GM21576 (cell line): ENCODE measurements around the gene IMMP2L.

ENCODE experiments used
- ATAC-seq: cut with Tn5 transposase; IDR thresholded peaks from one replicate; pipeline ENCODE4 v1.9.1; 2021; ENCODE audit warnings: mild to moderate bottlenecking, moderate library complexity; ENCODE audit not compliant: unreplicated experiment

IMMP2L gene

DNA sequence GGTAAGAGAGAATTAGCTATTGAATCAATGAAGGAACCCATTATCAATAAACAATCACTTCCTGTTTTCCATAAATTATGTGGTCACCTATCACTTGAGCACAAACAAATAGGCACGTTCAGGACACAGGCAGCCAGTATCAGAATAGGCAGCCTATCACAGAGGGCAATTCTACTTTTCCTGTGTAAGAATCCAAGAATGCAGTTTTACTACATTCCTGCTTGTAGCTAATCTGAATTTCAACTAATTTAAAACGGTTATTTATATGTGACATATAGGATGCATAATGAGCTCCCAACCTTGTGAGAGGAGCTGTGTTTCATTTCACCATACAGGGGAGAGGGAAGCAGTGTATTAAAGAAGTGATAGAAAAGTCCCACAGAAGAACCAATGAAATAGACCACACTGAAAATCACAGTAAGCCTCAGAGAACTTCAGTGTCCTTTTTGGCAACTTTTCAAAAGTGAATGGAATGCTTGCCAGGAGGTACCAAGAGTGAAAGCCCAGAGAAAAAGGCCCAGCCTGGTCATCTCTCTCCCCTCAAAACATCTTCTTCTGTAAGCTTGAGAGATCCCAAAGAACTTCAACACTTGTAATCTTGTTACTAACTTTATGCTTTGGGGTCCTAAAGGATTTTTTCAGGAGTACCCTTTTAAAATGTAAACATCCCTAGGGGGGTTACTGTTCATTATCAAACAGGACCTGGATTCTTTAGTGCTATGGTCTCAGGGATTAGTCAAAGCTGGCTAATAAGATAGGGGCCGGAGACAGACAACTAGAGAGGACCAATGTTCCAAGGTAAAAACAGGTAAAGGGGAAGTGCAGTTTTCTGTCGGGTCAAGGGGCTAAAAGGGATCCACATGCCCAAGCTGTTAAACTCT, 1.3 kb downstream of the IMMP2L start:
- ATAC-seq: no peak

DNA sequence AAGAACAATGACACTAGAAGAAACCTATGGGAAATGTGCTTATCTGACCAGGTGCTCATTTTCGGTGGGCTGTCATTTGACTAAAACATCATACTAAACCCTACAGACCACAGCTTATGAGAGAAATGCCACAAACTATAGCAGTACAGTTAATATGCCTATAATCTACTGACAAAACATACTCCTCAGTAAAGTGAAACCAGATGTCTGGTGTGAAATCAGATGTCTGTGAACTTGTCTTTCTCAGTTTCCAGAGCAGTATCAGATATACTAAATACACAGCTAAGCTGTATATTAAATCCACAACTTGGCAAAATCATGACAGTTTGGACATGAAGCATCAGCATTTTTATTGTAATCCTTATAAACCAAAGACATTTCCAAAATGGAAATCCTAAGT, 3.3 kb downstream of the IMMP2L start:
- ATAC-seq: peak; percentile 69

DNA sequence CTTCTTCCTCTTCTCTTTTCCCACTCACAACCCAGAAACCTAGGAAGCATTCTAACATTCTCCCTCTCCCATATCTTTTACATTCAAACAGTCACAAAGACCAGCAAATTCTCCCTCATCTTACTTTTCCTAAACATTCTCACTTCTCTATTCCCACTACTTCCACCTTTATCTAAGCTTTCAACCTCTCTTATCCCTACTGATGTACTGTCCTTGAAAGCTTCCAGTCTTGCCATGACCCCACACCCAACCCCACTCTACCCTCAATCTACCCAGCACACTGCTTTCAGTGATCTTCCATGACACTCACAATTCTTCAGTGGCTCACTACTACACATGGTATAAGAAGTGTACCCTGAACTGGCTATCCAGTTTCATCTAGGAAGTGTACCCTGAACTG, 5.3 kb downstream of the IMMP2L start:
- ATAC-seq: no peak

DNA sequence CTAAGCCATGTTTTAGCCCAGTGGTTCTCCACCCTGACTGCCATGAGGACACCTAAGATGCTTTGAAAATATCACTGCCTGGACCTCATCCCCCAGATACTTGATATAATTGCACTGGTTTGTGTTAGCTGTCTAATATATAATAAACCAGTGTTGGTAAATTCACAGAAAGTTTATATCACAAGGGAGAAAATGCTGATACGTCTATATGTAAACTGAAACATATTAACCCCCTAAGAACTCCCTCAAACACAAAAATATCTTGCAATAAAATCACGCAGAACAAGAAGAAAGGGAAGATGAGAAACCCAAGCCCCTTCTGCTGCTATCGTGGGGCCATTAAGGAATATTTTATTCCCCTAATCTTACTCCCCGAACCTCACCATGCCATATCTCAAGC, 8.2 kb downstream of the IMMP2L start:
- no peak for ATAC-seq

DNA sequence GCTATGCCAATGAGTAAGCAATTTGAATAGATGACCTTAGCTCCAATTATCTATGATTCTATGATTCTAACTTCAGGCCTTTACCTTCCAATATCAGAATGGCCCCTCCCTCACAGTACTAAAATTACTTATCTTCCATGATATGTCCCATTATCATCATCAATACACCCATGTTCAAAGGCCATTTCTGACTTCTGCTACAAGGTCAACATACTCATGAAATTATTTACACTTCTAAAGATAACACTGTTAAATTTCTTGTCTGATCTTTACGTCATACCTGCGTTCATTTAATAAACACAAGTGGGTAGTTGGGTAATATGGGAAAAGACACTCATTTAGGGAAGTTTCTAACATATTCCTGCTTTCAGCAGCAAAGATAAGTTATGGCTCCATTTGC, 21.2 kb downstream of the IMMP2L start:
- no peak for ATAC-seq

DNA sequence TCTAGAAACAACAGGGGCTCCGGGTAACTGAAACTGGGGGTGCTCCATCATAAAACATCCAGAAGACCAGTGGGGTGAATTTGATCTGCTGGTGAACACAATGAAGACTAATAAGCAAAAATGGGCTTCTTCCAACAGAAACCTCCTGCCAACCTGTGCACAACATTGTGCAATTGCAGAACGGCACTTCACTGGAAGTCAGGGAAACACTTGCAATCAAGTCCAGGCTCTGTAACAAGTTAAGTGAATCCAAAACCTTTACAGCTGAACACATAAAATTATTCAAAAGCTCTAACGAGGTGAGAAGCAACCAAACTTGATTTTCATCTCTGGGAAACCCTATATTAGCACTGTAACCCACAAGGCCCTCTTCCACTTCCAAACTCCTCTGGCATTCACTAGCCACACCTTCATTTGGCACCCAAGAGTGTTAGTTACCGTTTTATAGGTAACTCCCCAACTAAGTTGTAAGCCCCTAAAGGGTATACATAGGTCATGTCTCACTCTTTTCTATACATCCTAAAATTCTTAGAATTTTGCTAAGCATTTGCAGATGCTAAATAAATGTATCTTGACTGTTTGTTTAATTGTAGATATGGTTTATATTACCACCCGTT, 22.0 kb downstream of the IMMP2L start:
- ATAC-seq: no peak

DNA sequence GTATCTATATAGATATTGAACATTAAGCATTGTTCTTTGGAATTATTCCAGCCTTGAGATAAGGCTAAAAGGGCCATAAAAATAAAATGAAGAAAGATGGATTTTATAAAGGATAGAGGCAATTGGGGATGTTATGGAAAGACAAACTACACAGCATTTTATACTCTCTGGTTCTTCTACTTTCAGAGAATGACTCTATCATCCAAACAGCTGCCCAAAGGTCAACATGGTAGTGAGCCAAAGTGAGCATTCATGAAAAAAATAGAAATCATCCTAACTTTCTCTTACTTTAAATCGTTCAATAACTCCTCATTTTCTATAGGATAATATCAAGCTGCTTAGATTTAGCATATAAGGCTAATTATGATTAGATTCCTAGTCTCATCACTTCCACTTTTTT, 25.2 kb downstream of the IMMP2L start:
- no peak for ATAC-seq

DNA sequence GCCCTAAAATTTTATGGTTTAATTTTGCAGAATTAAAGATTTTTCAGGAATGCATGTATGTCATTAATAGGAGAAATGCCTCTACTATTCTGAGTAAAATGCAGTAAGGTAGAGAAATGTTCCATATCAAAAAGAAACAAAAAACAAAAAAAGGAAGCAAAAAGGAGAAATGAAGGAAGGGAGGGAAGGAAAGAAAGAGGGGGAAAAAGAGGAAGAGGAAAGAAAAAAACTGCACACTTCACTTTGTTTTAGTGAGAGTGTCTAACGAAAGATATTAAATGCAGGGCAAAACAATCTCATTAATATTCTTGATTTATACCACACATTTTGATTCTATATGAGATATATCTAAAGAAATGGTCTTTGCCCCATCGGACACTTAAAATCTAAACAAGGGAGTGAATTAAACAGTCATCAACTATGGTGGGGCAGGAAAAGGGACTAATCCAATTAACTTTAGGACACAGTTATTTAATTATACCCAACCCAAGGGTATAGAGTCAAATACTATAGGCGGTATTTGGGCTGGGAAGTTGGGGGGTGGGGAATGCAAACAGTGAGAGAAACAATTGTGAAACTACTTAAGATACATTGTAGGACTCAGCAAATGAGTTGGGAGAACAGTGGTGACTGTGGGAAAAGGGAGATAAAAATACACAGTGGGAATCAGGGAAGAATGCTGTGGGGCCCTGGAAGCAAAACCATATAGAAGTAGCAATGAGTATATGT, 27.0 kb downstream of the IMMP2L start:
- no peak for ATAC-seq

DNA sequence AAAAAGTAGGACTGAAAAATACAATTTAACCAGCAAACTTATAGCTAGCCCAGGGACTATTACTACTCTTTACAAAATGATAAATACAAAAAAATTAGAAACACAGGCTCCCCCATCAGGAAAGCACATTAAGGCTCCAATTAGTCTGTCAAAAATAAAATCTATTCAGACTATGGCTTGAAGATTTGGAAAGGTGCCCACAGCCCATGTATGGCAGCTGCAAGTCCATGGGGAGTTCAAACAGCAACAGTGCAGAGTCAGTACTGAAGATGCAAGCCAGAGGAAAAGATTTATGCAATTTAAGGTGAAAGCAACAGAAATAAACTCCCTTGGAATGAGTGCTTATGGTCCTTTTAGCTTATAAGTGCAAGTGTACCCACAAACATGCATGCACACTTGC, 29.7 kb downstream of the IMMP2L start:
- ATAC-seq: no peak

DNA sequence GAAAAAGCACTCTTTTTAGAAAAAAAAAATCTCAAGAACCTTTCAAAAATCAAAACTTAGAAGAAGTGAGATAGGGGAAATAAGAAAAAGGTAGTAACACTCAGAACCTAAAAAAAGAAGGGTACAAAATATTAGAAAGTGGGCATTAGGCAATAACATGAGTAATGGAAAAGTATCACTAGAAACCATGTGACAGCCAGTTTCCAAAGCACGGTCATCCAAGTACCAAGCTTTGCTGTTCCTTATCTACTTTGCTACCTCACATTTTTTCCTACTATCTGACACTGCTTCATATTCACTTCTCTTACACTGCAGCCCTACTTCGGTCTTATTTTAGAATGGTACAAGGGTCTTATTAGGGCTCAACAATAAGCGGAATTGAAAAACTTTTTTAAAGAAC, 30.3 kb downstream of the IMMP2L start:
- no peak for ATAC-seq

DNA sequence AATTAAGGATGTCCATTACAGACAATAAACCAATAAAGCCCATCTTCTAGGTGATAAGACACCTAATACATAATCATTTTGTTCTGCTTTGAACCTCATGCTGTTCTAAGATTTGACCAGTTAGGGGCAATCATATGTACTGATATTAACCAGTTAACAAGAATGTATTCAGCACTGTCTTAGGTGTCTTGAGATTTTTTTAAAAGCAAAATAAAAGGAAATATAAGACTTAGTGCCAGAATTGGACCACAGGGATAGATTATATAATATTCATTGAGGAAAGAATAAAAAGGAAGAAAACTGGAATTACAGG, 32.0 kb downstream of the IMMP2L start:
- no peak for ATAC-seq

DNA sequence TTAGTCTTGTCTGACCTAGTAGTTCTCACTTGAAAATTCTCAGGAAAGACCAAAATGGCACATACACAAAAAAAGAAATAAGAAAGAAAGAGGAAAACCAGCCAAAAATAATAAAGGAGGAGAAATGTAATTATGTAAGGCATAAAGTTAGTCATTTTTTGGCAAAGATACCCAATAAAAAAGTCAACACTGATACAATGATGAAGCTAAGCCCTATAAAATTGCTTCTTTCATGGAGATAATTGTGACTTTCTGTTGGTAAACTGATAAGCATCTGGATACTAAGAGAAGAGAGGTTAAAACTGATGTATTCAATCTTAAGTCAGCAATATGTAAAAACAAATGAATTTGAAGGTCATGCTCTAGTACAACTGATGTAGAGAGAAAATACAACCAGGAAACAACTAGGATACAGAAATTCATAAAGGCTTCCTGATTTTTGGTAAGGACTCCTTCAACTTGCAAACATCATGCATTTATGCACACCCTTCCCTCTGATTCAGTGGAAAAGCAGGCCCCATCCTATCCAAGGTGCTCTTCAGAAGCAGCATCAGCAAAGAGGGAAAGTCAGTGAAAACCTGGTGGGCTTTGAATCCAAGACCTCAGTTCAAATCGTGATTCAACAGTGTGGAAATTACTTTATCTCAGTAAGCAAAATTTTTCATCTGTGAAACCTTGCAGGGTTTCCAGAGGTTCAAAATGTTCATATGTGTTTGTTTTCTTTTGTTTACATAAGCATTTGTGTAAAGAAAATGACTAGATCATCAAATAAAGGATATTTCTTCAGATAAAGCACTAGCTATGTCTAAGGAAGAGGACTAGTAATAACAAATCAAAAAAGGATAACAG, 32.6 kb downstream of the IMMP2L start:
- no peak for ATAC-seq

DNA sequence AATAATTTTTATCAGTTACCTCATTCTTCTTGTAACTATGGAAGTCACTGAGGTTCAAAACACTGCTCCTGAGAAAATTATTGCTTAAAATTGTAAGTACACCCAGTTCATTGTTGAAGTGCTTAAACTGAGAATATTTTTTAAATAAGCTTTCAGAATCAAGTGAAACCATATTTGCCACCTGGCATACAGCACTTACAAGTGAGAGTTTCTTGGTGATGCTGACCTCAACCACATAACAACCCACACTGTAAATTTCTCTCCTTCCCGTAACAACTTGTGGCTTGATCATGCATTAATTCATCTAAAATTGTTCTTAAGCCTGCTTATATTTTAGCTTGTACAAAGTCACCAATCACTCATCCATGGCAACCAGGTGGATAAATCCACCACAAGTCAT, 34.0 kb downstream of the IMMP2L start:
- ATAC-seq: peak; percentile 59

DNA sequence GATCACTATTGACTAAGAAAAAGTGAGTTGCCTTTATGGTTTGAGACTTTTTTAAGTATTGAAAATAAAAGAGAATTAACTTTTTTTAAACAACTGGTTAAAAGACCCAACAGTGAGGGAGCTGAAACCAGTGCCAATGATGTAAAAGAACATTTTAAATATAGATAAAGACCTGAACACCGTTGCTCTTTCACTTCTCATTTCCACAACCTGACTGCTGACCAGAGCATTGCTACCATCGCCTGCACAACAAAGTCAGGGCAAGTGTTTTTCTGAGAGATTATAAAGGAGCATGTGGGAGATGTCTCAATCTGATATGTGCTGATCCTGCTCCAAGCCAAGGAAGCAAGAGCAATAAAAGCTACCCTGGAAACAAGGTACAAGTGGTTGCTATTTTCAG, 34.7 kb downstream of the IMMP2L start:
- ATAC-seq: peak; percentile 91

DNA sequence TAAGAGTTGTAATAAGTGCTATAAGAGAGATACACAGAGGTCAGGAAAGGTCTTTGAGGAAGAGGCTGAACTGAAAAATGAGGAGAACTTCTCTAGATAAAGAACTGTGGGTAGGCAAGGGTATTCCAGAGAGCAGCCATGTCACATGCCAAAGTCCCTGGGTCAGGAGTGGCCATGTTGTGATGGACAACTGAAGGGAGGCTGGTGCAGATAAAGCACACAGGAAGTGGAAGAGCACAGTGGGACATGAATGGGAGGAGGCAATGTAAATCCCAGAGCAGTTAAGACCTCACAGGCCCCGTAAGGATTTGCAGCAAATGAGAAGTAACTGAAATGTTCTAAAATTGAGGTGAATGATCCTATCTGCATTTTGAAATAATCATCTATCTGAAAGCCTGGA, 37.2 kb downstream of the IMMP2L start:
- ATAC-seq: no peak

DNA sequence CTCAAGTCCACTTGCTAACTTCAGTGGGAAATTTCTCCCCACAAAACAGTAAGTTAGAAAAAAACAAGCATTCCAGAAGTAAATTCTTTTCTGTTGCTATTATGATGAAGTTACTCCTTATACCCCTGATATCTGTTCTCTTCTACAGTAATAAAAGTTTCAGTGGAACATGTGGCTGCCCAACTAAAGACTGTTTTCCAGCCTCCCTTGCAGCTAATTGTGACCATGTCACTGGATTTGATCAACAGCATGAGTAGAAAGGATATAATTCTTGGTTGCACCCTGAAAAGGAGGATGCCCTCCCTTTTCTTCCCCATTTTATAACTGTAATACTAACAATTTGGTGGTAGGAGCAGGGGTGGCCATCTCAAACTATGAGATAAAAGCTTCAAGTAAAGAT, 40.6 kb downstream of the IMMP2L start:
- ATAC-seq: no peak

DNA sequence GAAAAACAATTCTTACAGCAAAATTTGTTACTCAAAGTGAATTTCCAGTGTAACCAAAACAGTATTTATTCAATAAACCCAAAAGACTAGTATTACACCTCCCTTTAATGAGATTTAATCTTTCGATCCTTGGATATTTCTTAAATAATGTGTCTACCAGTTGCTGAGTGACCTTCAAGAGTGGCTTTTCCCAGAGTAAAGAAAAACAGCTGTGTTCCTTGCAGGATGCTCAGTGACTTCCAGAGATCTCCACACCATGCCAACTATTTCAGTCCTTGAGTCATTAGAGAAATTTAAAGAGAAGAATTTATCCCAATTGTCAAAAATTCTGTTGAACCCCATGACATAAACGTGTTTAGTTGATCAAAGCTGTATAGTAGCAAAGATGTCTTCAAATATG, 44.0 kb downstream of the IMMP2L start:
- ATAC-seq: no peak

DNA sequence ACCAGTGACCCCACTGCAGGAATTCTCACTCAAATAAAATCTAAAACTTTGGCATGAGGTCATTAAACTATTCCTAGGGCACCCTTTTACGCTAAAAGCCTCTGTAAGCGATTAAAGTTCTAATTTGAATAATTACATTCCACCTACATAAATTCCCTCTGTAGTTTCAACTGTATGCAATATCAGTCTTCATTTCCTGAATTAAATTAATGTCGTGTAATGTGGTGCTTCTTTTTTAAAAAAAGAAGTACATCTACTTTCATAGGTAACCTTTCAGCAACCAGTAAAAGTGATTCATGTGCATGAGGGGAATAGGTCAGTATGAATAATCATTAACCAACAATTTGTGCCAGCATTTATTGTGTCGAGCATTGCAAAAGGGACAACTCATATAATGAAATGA, 44.7 kb downstream of the IMMP2L start:
- ATAC-seq: no peak

DNA sequence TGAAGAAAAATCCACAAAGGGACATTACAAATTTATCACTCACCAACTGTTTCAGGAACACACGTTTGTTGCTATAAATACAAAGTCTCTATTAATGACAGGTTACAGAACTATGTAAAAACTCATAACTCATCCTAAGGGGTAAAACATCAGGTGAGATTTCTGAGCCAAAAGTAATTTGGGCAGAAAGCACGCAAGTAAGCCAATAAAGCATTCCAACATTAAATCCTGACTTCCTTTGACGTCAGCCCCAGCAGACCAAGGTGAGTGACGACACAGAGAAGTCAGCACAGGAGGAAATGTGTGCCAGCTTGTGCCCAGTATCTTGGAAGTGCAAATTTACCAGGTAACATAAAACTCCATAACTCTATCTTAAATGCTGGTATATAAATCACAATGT, 45.7 kb downstream of the IMMP2L start:
- no peak for ATAC-seq

DNA sequence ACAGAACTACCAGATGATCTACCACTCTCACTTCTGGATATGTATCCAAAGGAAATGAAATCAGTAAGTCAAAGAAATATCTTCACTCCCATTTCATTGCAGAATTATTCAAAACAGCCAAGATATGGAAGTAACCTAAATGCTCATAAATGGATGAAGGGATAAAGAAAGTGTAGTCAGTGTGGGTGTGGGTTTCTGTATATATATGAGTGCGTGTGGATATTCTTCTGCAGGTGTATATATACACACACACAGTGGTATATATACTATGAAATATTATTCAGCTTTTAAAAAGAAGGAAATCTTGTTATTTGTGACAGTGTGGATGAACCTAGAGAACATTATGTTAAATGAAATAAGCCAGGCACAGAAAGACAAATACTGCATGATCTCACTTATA, 48.7 kb downstream of the IMMP2L start:
- no peak for ATAC-seq

DNA sequence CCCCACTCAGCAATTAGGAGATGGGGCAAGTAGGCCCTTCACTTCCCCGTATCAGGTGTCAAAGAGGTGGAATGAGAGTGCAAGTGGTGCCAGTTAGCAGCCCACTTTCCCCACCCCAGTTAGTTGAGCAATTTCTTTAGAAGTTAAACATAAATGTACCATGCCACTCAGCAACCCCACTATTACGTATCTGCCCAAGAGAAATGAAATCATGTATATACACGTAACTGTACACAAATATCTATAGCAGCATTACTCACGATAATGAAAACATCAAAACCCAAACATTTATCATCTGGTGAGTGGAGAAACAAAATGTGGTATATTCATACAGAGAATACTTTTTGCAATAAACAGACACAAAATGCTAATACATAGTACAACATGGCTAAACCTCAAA, 50.4 kb downstream of the IMMP2L start:
- ATAC-seq: no peak
